KBM-7 (cell line): ENCODE data around the gene MIXL1.
"Not testable (repeated sequence)": the region's sequence is repeated elsewhere in the genome, so short reads cannot be mapped to it uniquely, and the experiment has no call there.

Experiments used
- DNase-seq: peaks from one replicate; pipeline ENCODE4 v3.0.0-alpha.2; 2015
- in situ Hi-C: fragments of 300-500 bp; cut with MboI; formaldehyde crosslinking; loops from 2 replicates; pipeline ENCODE4 v1.14.3; 2020; ENCODE audit warnings: low sequenced_read_pairs, low pct_unique_long_range_greater_than_20kb, mixed read lengths

MIXL1 gene

GRCh38 chr1:226223157-226223785, at the start of gene MIXL1:
Gene MIXL1, plus strand, starts transcription at chr1:226223664. Its CDS starts 18 bp downstream, at chr1:226223682.
- DNase-seq, result no peak
- in situ Hi-C loops, result no loop called here

- in situ Hi-C loops, result no loop called here
- no peak for DNase-seq
Observed at GRCh38 chr1:226176870-226177269, 46.6 kb upstream of the MIXL1 start.

DNA sequence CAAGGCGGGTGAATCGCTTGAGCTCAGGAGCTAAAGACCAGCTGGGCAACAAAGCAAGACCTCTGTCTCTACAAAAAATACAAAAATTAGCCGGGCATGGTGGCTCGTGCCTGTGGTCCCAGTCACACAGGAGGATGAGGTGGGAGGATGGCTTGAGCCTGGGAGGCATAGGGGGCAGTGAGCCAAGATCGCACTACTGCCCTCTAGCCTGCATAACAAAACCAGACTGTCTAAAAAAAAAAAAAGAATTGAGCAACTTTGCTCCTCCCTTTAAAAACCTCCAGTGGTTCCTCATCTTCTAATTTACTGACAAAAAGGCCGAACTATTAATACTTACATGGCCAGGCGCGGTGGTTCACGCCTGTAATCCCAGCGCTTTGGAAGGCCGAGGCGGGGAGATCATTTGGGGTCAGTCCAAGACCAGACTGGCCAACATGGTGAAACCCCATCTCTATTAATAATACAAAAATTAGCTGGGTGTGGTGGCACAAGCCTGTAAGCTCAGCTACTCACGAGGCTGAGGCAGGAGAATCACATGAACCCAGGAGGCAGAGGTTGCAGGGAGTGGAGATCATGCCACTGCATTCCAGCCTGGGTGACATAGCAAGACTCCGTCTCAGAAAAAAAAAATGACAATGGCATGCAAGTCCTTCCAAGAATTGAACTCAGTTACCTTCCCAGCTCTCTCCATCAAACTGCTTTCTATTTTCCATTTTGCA, 41.3 kb upstream of the MIXL1 start:
- peak; percentile 90 for DNase-seq
- in situ Hi-C loops, result no loop called here

- in situ Hi-C loops, result no loop called here
- DNase-seq, result no peak
Observed at GRCh38 chr1:226185141-226186036, 38.1 kb upstream of the MIXL1 start.

DNA sequence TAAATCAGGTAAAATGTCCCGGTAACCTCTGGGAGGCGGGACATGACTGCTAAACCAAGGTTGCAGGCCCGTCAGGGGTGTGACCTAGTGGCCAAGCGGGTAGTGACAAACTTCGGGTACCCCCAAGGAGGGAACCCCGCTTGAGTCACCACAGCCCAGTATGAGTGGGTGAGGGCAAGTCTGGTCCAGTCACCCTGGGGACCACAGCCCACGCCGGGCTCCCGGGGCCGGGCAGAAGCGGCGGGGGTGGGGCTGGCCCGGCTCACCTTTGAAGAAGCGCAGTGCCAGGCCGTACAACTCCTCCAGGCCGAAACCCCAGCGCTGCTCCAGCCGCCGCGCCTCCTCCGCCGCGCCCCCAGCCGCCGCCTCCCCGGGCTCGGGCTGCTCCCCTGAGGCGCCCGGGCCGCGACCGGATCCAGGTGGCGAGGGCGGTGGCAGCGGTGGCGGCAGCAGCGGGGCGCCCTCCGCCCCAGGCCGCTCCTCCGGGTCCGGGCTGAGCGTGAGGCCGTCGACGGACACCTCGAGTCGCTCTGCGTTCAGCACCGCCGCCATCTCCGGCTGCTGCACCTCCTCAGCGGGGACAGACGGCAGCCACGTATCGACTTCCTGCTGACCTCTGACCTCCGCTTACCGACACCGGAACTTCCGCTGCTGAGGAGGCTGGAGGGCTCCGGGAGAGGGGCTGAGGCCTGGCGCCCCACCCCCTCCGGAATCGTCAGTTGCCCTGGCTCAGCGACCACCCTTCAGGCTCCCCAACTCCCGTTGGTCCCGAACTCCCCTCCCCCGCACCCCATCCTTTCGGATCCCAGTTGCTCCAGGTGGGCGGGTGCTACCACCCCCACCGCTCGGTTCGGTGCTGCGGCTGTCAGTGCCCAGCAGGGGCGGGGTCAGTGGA, 37.1 kb upstream of the MIXL1 start, which contains the start of gene ACBD3:
TSS of gene ACBD3 (minus strand) at position 618 of the 895 bp plus-strand sequence. CDS start at position 552, 66 bp downstream.
- DNase-seq, result peak; percentile 88
- in situ Hi-C loops, result no loop called here

GRCh38 chr1:226187019-226187322, 36.5 kb upstream of the MIXL1 start:
- DNase-seq, result no peak
- in situ Hi-C loops, result no loop called here

DNA sequence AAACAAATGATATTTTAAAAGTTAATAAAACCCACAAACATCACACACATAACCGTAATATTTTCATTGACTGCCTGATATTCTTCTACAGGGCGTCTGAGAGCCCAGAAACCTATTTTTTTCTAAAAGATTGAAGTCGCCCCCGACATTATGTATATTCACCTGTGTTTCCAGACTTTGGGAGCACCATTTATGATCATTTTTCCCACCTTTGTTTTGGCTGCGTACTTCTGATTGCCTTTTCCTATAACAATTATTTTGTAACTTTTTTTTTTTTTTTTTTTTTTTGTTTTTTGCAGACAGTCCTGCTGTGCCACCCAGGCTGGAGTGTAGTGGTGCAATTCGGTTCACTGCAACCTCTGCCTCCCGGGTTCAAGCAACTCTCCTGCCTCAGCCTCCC, 36.1 kb upstream of the MIXL1 start:
- no peak for DNase-seq
- in situ Hi-C loops, result no loop called here

GRCh38 chr1:226195144-226195543, 28.3 kb upstream of the MIXL1 start:
- DNase-seq, result no peak

DNA sequence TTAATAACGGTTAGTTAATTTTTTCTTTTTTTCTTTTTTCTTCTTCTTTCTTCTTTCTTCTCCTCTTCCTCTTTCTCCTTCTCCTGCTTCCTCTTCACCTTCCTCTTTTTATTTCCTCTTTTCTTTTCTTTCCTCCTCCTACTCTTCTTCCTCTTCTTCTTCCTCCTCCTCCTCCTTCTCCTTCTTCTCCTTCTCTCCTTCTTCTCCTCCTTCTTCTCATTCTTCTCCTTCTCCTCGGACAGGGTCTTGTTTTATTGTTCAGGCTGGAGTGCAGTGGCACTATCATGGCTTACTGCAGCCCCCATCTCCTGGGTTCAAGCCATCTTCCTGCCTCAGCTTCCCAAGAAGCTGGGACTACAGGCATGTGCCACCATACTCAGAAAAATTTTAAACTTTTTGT, 23.5 kb upstream of the MIXL1 start:
- in situ Hi-C loops, result no loop called here
- no peak for DNase-seq

More at GRCh38 chr1:226195144-226195543, 28.3 kb upstream of the MIXL1 start:
- in situ Hi-C loops, result no loop called here

GRCh38 chr1:226201029-226201593, 22.4 kb upstream of the MIXL1 start:
- DNase-seq, result no peak
- in situ Hi-C loops, result no loop called here

GRCh38 chr1:226202246-226202645, 21.2 kb upstream of the MIXL1 start:
- in situ Hi-C loops, result no loop called here
- no peak for DNase-seq

- in situ Hi-C loops, DNase-seq: not testable (repeated sequence)
Observed at GRCh38 chr1:226202666-226203065, 20.8 kb upstream of the MIXL1 start.

GRCh38 chr1:226203240-226203639, 20.2 kb upstream of the MIXL1 start:
- in situ Hi-C loops, result no loop called here
- no peak for DNase-seq

- in situ Hi-C loops, result no loop called here
- no peak for DNase-seq
Observed at GRCh38 chr1:226203655-226204054, 19.8 kb upstream of the MIXL1 start.

GRCh38 chr1:226204198-226204597, 19.3 kb upstream of the MIXL1 start:
- no peak for DNase-seq
- in situ Hi-C loops, result no loop called here

DNA sequence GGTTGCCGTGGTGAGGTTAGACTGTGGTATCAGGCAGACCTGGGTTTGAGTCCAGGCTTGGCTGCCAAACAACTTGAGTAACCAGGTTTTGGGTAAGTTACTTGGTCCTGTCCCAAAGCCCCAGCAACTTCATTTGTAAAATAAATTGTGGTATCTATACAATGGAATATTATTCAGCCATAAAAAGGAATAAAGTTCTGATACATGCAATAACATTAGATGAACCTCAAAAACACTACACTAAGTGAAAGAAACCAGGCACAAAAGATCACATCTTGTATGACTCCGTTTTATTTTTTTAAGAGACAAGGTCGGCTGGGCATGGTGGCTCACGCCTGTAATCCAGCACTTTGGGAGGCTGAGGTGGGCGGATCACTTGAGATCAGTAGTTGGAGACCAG, 16.4 kb upstream of the MIXL1 start:
- DNase-seq, result no peak
- in situ Hi-C loops, result no loop called here

GRCh38 chr1:226209307-226210059, 14.0 kb upstream of the MIXL1 start:
- in situ Hi-C loops, result no loop called here
- DNase-seq, result no peak

DNA sequence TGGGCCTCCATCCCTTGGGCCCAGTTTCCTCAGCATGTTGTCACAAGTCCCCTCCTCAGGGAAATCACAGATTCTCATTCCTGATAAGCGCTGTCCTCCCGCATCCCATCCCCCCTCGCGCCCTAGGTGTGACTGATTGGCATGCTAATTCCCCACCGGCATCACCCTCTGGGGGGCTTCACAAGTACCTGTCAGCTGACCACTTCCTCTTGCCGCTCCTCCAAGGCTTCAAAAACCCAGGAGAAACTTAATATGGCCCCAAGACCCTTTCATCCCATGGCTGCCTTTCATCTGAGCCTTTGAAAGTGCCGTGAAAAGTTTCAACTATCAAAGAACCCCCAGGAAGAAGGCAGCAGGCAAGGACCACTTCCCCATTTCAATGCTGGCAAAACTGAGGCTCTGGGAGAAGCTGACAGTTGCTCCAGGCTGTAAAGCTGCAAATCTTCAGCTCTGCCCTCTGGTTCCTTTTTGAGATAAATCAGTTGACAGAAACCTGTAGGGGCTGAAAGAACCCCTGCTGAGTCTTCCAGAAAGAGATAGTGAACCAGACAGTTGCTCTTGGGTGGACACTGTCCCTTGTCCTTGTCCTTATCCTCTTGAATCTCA, 12.8 kb upstream of the MIXL1 start:
- no peak for DNase-seq
- in situ Hi-C loops, result no loop called here
